H9 (cell line): ENCODE results near the gene DHPS. TPM values are rescaled to one million over a fixed set of nuclear protein-coding genes. Genes with fewer than 3 reads are reported as not detected.

Experiments used
- DNase-seq: peaks from one replicate; pipeline ENCODE4 v3.0.0-alpha.2; 2017
- H2AFZ ChIP-seq: one replicate; pipeline ENCODE4 v1.6.1; 2013; ENCODE audit warnings: mild to moderate bottlenecking, low read length, control low read depth, moderate library complexity
- H2AK5ac ChIP-seq: 2 replicates; pipeline ENCODE4 v1.6.1; 2013; ENCODE audit warnings: low read length, control low read depth, mixed read lengths; ENCODE audit not compliant: insufficient read length
- H2BK120ac ChIP-seq: one replicate; pipeline ENCODE4 v1.6.1; 2013; ENCODE audit warnings: low read depth, mild to moderate bottlenecking, low read length, control low read depth, inconsistent platforms; ENCODE audit not compliant: poor library complexity, severe bottlenecking
- H2BK12ac ChIP-seq: 2 replicates; pipeline ENCODE4 v1.6.1; 2013; ENCODE audit warnings: low read length, control low read depth, mixed read lengths, low read depth; ENCODE audit not compliant: insufficient read length
- H2BK15ac ChIP-seq: 2 replicates; pipeline ENCODE4 v1.6.1; 2013; ENCODE audit warnings: low read depth, low read length, control low read depth
- H2BK20ac ChIP-seq: one replicate; pipeline ENCODE4 v1.6.1; 2013; ENCODE audit warnings: low read depth, mild to moderate bottlenecking, low read length, control low read depth, inconsistent platforms; ENCODE audit not compliant: poor library complexity, severe bottlenecking
- H2BK5ac ChIP-seq: 2 replicates; pipeline ENCODE4 v1.6.1; 2013; ENCODE audit warnings: low read length, control low read depth, mixed read lengths; ENCODE audit not compliant: insufficient read length
- H3K14ac ChIP-seq: 2 replicates; pipeline ENCODE4 v1.6.1; 2013; ENCODE audit warnings: low read length, control low read depth; ENCODE audit not compliant: insufficient read depth
- H3K18ac ChIP-seq: 2 replicates; pipeline ENCODE4 v1.6.1; 2013; ENCODE audit warnings: low read depth, mild to moderate bottlenecking, mixed read lengths, low read length, control low read depth; ENCODE audit not compliant: insufficient read length
- H3K23ac ChIP-seq: 2 replicates; pipeline ENCODE4 v1.6.1; 2013; ENCODE audit warnings: low read length, control low read depth, mixed read lengths, low read depth; ENCODE audit not compliant: insufficient read length
- H3K23me2 ChIP-seq: 2 replicates; pipeline ENCODE4 v1.6.1; 2013; ENCODE audit warnings: low read depth, mild to moderate bottlenecking, mixed read lengths, low read length, control low read depth; ENCODE audit not compliant: insufficient read length, poor library complexity, severe bottlenecking
- H3K27ac ChIP-seq: 2 replicates; pipeline ENCODE4 v1.5.1; 2013; ENCODE audit warnings: low read length, control low read depth, mixed read lengths, low read depth; ENCODE audit not compliant: insufficient read length
- H3K27me3 ChIP-seq: 2 replicates; pipeline ENCODE4 v1.6.1; 2013; ENCODE audit warnings: low read length, control low read depth, inconsistent platforms; ENCODE audit not compliant: insufficient read depth
- H3K4ac ChIP-seq: 2 replicates; pipeline ENCODE4 v1.6.1; 2013; ENCODE audit warnings: low read depth, mild to moderate bottlenecking, control low read depth, inconsistent platforms, low read length, moderate library complexity
- H3K4me1 ChIP-seq: 2 replicates; pipeline ENCODE4 v1.6.1; 2013; ENCODE audit warnings: low read length, control low read depth, inconsistent platforms; ENCODE audit not compliant: insufficient read depth
- H3K4me2 ChIP-seq: 2 replicates; pipeline ENCODE4 v1.6.1; 2013; ENCODE audit warnings: low read length, control low read depth, mixed read lengths; ENCODE audit not compliant: insufficient read length, insufficient read depth
- H3K56ac ChIP-seq: 2 replicates; pipeline ENCODE4 v1.6.1; 2013; ENCODE audit warnings: low read depth, mild to moderate bottlenecking, mixed read lengths, low read length, control low read depth; ENCODE audit not compliant: insufficient read length
- H3K79me1 ChIP-seq: 2 replicates; pipeline ENCODE4 v1.6.1; 2013; ENCODE audit warnings: low read depth, mild to moderate bottlenecking, moderate library complexity, low read length, control low read depth, inconsistent platforms; ENCODE audit not compliant: insufficient read depth, poor library complexity, severe bottlenecking
- H3K79me2 ChIP-seq: 2 replicates; pipeline ENCODE4 v1.6.1; 2013; ENCODE audit warnings: low read length, control low read depth, inconsistent platforms; ENCODE audit not compliant: insufficient read depth
- H3K9ac ChIP-seq: 2 replicates; pipeline ENCODE4 v1.6.1; 2013; ENCODE audit warnings: low read length, control low read depth, mixed read lengths; ENCODE audit not compliant: insufficient read length; ENCODE audit errors: extremely low read depth
- H3K9me3 ChIP-seq: one replicate; pipeline ENCODE4 v1.6.1; 2013; ENCODE audit warnings: low read depth, low read length, inconsistent platforms; ENCODE audit not compliant: control insufficient read depth
- H3T11ph ChIP-seq: one replicate; pipeline ENCODE4 v1.6.1; 2013; ENCODE audit warnings: mild to moderate bottlenecking, low read length, control low read depth, inconsistent platforms
- H4K20me1 ChIP-seq: one replicate; pipeline ENCODE4 v1.6.1; 2013; ENCODE audit not compliant: control insufficient read depth, insufficient read length, insufficient read depth
- H4K5ac ChIP-seq: 2 replicates; pipeline ENCODE4 v1.6.1; 2013; ENCODE audit warnings: low read depth, mild to moderate bottlenecking, mixed read lengths, low read length, control low read depth; ENCODE audit not compliant: insufficient read length
- H4K8ac ChIP-seq: replicated peaks from 2 replicates; pipeline ENCODE4 v1.6.1; 2013; ENCODE audit warnings: low read length, control low read depth, mixed read lengths, low read depth; ENCODE audit not compliant: insufficient read length
- H4K91ac ChIP-seq: 2 replicates; pipeline ENCODE4 v1.6.1; 2013; ENCODE audit warnings: low read depth, mild to moderate bottlenecking, moderate library complexity, mixed read lengths, low read length, control low read depth; ENCODE audit not compliant: insufficient read length
- H3K27ac Mint-ChIP-seq, 3 experiments: 2 replicates in 2 of 3; 3 replicates in 1 of 3; pipeline ENCODE4 v1.8.0; 2020 to 2021; ENCODE audit warnings: mixed read lengths in 3 of 3, mild to moderate bottlenecking in 1 of 3, moderate library complexity in 1 of 3
- H3K27me3 Mint-ChIP-seq: 2 replicates; pipeline ENCODE4 v1.8.0; 2021; ENCODE audit warnings: low read depth, mild to moderate bottlenecking, moderate library complexity, mixed read lengths
- H3K36me3 Mint-ChIP-seq, 3 experiments: 2 replicates in 2 of 3; 3 replicates in 1 of 3; pipeline ENCODE4 v1.8.0; 2020 to 2021; ENCODE audit warnings: low read depth in 3 of 3, mixed read lengths in 3 of 3; ENCODE audit not compliant: insufficient read depth in 1 of 3
- H3K4me1 Mint-ChIP-seq, 2 experiments: 2 replicates each; pipeline ENCODE4 v1.8.0; 2020; ENCODE audit warnings: mixed read lengths in 2 of 2
- H3K4me3 Mint-ChIP-seq, 2 experiments: 2 replicates in 1 of 2; 3 replicates in 1 of 2; pipeline ENCODE4 v1.8.0; 2020 to 2021; ENCODE audit warnings: mild to moderate bottlenecking in 2 of 2, mixed read lengths in 2 of 2, moderate library complexity in 1 of 2
- H3K9me3 Mint-ChIP-seq, 2 experiments: 2 replicates in 1 of 2; 3 replicates in 1 of 2; pipeline ENCODE4 v1.8.0; 2020; ENCODE audit warnings: mild to moderate bottlenecking in 2 of 2, mixed read lengths in 2 of 2, moderate library complexity in 1 of 2
- CTCF ChIP-seq: fragments of 200-600 bp; sonication (generic); conservative IDR thresholded peaks from 3 replicates; pipeline ENCODE4 v1.8.0; 2021; ENCODE audit warnings: antibody characterized with exemption, mild to moderate bottlenecking
- WGBS: extraction: QIAGEN DNeasy Blood & Tissue Kit; methylation state at CpG from one replicate; pipeline ENCODE4 v1.1.7; 2013; ENCODE audit warnings: missing lambda C conversion rate, low lambda C conversion rate, mixed read lengths; ENCODE audit not compliant: insufficient read length; ENCODE audit errors: extremely low coverage; 5-methylcytosine and 5-hydroxymethylcytosine counted together
- total RNA-seq: library from RNA; stranded (reverse); gene quantifications from 2 replicates; pipeline ENCODE4 v1.2.1, GENCODE V29; 2021

Gene DHPS
- total RNA-seq, 1 experiment from 2014 or later, result 94.9 TPM

- peaks cover 11% of the 10 kb centered on the region for H3K27me3 Mint-ChIP-seq
- H4K5ac ChIP-seq, result no peak overlapping the region
- H3K27ac Mint-ChIP-seq, result no peak overlapping the region
- no peak overlapping the region for H4K91ac ChIP-seq
- H2AK5ac ChIP-seq, result no peak overlapping the region
- no peaks in the 10 kb centered on the region for H3K9me3 ChIP-seq
- no peak overlapping the region for H2BK5ac ChIP-seq
- H3K56ac ChIP-seq, result no peak overlapping the region
- H3K4me1 ChIP-seq, result no peaks in the 10 kb centered on the region
- H3K27ac ChIP-seq, result no peak overlapping the region
- no peak overlapping the region for H2BK20ac ChIP-seq
- no CpG with 5 or more reads among the region's 22 CpGs for WGBS
- TF ChIP-seq CTCF, result no peak
- H3K4me1 Mint-ChIP-seq, result peaks cover 2 to 3% of the 10 kb centered on the region in 2 experiments; a peak in 1 of 4 replicates
- peaks cover 4% of the 10 kb centered on the region for H3K23me2 ChIP-seq
- H3K14ac ChIP-seq, result no peak overlapping the region
- H3K4me3 Mint-ChIP-seq, result no peak overlapping the region
- H3K79me2 ChIP-seq, result no peaks in the 10 kb centered on the region
- H3K27me3 ChIP-seq, result no peaks in the 10 kb centered on the region
- H3K4me2 ChIP-seq, result no peak overlapping the region
- no peak overlapping the region for H3T11ph ChIP-seq
- no peak overlapping the region for H2BK15ac ChIP-seq
- H2AFZ ChIP-seq, result no peak overlapping the region
- no peak overlapping the region for H3K18ac ChIP-seq
- no peak overlapping the region for H3K9ac ChIP-seq
- no peak overlapping the region for H4K8ac ChIP-seq
- H3K4ac ChIP-seq, result no peak overlapping the region
- H4K20me1 ChIP-seq, result no peaks in the 10 kb centered on the region
- H3K79me1 ChIP-seq, result no peaks in the 10 kb centered on the region
- H2BK12ac ChIP-seq, result no peak overlapping the region
- no peak overlapping the region for H2BK120ac ChIP-seq
- no peak overlapping the region for H3K23ac ChIP-seq
- peaks cover 0 to 2% (median 2%) of the 10 kb centered on the region in 3 experiments; a peak in 1 of 7 replicates for H3K36me3 Mint-ChIP-seq
- H3K9me3 Mint-ChIP-seq, result peaks cover 3 to 4% of the 10 kb centered on the region in 2 experiments; a peak in 4 of 5 replicates
- no peak for DNase-seq
Measured at GRCh38 chr19:12638611-12639182, 43.0 kb downstream of the DHPS start.
